Measurements from ENCODE around the gene LAT. TPM values are rescaled to one million over a fixed set of nuclear protein-coding genes. Genes with fewer than 3 reads are reported as not detected.
"Not testable (repeated sequence)": the region's sequence is repeated elsewhere in the genome, so short reads cannot be mapped to it uniquely, and the experiment has no call there.

Gene LAT
- total and polyA plus RNA-seq, 8 donors: 1.9 to 26.0 (median 2.7) TPM

GRCh38 chr16:28999577-28999976 is 14.7 kb downstream of the LAT start:
- ATAC-seq (no peak), FAIRE-seq (no peak), DNase-seq (no peak)
- no peak for TF ChIP-seq CTCF (IDR thresholded peaks at IDR 0.05)
- Histone ChIP-seq H3K9me3 (no peaks in the 10 kb centered on the region), H3K4me1 (no peaks in the 10 kb centered on the region), H3K27ac (no peak overlapping the region), H3K4me3 (no peak overlapping the region), H3K27me3 (no peaks in the 10 kb centered on the region), H3K36me3 (no peaks in the 10 kb centered on the region)
- WGBS, 2 donors: 51 to 64% methylated on average over 4 of the region's 4 CpGs
- intact Hi-C loops (cut with DNase I): no loop called here

- no peaks in the 10 kb centered on the region for H3K9me3 ChIP-seq
- intact Hi-C loops (cut with DNase I): no loop called here
- WGBS, 2 donors: 84 to 95% methylated on average over 2 of the region's 2 CpGs
- ATAC-seq: no peak
- no peak for TF ChIP-seq CTCF (IDR thresholded peaks at IDR 0.05)
- no peak overlapping the region for H3K4me3 ChIP-seq
- no peaks in the 10 kb centered on the region for H3K36me3 ChIP-seq
- DNase-seq: no peak
- no peak for FAIRE-seq
- H3K4me1 ChIP-seq: no peaks in the 10 kb centered on the region
- H3K27ac ChIP-seq: no peak overlapping the region
- H3K27me3 ChIP-seq: no peaks in the 10 kb centered on the region
Measured at GRCh38 chr16:29000019-29000418, 15.2 kb downstream of the LAT start.

- ATAC-seq; FAIRE-seq; H3K27me3 ChIP-seq; H3K4me1 ChIP-seq; DNase-seq; H3K27ac ChIP-seq; H3K9me3 ChIP-seq; intact Hi-C loops (cut with DNase I); H3K4me3 ChIP-seq; H3K36me3 ChIP-seq: not testable (repeated sequence)
- WGBS, 2 donors: 63 to 69% methylated on average over 9 of the region's 9 CpGs
Measured at GRCh38 chr16:29004496-29005139, 19.8 kb downstream of the LAT start.

GRCh38 chr16:29007730-29008593 is 23.1 kb downstream of the LAT start:
- Histone ChIP-seq H3K4me3 (no peak overlapping the region), H3K9me3 (no peaks in the 10 kb centered on the region), H3K36me3 (no peaks in the 10 kb centered on the region), H3K27me3 (no peaks in the 10 kb centered on the region), H3K27ac (no peak overlapping the region), H3K4me1 (no peaks in the 10 kb centered on the region)
- no peak for FAIRE-seq
- 55 to 57% methylated on average over 10 of the region's 10 CpGs for WGBS, 2 donors
- DNase-seq: no peak
- intact Hi-C loops (cut with DNase I): no loop called here
- TF ChIP-seq CTCF (IDR thresholded peaks at IDR 0.05): no peak
- ATAC-seq: no peak

- H3K27ac ChIP-seq: no peak overlapping the region
- intact Hi-C loops (cut with DNase I): no loop called here
- ATAC-seq: no peak
- H3K9me3 ChIP-seq: no peaks in the 10 kb centered on the region
- H3K36me3 ChIP-seq: no peaks in the 10 kb centered on the region
- no peak for TF ChIP-seq CTCF (IDR thresholded peaks at IDR 0.05)
- H3K27me3 ChIP-seq: no peaks in the 10 kb centered on the region
- 59 to 71% methylated on average over 14 of the region's 14 CpGs for WGBS, 2 donors
- no peak overlapping the region for H3K4me3 ChIP-seq
- FAIRE-seq: no peak
- H3K4me1 ChIP-seq: no peaks in the 10 kb centered on the region
- no peak for DNase-seq
Measured at GRCh38 chr16:29009050-29009837, 24.4 kb downstream of the LAT start.
